ENCODE data around the gene TBC1D8B. TPM values are rescaled to one million over a fixed set of nuclear protein-coding genes. Genes with fewer than 3 reads are reported as not detected.
A peak's percentile ranks its signal among the peaks of the same experiment; 100 is the strongest.
"Not testable (repeated sequence)": the region's sequence is repeated elsewhere in the genome, so short reads cannot be mapped to it uniquely, and the experiment has no call there.

TBC1D8B gene
- polyA plus RNA-seq (2014; cell fraction: cytosol; rRNA removed), result not detected in 2 replicates
- not detected in 2 replicates for polyA plus RNA-seq (2014; cell fraction: nucleus; rRNA removed)

DNA sequence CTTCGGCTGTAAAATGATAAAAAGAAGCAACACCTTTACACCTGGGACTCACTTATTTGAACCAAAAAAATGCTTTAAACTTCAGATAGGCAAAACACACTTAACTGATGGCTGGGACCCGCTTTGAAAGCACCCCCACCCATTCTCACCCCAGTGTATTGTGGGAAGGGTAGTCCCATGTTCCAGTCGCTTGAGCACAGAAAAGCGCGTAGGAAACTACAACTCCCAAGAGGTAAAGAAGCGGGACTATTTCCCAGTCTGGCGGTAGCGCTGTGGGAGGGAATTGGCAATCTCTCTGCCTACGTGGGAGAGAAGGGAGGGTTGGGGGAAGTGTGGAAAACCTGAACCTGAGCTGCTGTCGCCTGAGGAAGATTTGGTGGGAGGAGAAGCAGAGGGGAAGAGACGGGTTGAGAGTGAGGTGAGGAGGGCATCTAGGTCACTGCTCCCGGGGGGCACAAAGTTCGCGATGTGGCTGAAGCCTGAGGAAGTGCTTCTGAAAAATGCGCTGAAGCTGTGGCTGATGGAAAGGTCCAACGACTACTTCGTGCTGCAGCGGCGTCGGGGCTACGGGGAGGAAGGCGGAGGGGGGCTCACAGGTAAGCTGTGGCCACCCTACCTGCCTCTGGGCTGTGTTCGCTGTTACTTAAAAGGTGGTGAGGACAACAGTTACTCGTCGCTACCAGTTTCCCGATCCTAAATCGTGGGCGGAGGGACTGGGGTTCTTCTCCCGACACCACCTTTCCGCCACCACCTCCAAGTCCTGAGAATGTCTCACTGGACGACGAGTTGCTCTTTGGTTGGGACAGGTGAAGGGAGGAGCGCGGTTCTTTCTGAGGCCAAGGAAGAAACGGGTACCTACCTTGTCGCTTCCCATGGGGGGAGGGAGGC, at the start of gene TBC1D8B:
TBC1D8B (plus strand) TSS at position 286 of the 888 bp plus-strand sequence; CDS start at position 467, 181 bp downstream.
- DNase-seq (ENCODE audit: low spot score), result peak; percentile 21

GRCh38 chrX:106769288-106769687, 33.2 kb upstream of the TBC1D8B start:
- not testable (repeated sequence) for DNase-seq (ENCODE audit: low spot score)

DNA sequence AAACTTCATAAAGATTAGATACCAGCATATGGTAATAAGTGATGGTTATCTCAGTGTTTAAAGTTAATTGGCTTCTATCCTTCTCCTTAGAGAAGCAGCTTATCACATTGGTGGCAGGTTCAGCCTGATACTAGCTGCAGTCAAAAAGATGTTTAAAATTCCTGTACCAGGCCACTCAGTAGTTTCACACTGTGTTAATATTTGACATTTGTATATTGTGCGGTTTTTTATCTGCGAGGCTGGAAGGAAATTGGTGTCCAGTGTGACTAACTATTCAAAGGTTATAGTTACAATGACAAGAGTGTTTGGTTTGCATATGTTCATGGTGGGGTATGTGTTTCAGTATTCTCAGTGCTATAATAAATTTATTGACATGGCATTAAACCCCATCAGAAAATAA, 27.5 kb upstream of the TBC1D8B start:
- DNase-seq (ENCODE audit: low spot score), result no peak

DNA sequence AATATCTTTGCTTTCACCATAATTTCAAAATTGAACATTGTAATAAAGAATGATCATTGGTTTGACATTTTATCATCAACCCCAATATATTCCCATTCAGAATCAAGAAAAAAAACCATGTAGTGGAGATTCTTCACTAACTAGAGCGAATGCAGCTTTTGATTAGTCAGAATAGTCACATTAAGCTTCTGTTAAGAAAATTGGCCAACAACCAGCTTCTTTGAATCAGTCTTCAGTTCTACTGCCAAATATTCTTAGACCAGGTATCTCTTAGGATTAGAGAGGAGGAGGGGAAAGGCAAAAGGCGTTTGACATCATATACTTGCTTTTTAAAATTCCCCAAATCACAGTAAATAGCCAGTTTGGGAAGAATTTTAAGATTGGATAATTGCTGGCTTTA, 22.2 kb upstream of the TBC1D8B start:
- no peak for DNase-seq (ENCODE audit: low spot score)

DNA sequence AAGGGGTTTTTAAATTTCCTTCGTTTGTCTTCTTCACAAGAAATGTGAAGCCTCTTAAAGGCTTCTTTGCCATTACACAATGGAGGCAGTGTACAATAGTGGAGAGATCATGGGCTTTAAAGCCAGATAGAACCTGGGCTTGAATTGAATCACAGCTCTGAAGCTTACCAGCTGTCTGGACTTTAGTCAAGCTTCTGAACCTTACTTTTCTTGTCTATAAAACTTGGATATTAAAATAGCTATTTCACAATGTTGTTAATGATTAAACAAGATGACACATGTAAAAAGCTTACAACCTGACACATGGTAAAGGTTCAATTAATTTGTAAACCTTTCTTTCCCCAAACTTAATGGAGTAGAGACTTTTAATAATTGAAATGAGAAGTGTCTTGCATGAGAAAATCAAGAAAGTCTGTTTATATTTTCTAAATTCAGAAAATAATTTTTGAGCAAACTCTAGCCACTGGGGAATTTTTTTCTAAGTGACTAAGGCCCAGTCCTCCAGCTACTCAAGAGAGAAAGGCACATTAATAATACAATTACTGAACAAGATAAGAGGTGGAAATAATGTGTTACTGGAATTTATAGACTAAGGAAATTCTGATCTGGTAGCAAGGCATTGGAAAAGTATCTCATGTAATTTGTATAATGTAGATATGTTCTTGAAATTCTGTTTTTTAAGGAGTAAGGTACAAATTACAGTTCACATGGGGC, 21.7 kb upstream of the TBC1D8B start:
- no peak for DNase-seq (ENCODE audit: low spot score)

GRCh38 chrX:106783716-106784115, 18.8 kb upstream of the TBC1D8B start:
- no peak for DNase-seq (ENCODE audit: low spot score)

- DNase-seq (ENCODE audit: low spot score), result no peak
Observed at GRCh38 chrX:106791495-106791894, 11.0 kb upstream of the TBC1D8B start.

GRCh38 chrX:106802063-106802387, 448 bp upstream of the TBC1D8B start:
- DNase-seq (ENCODE audit: low spot score), result no peak

DNA sequence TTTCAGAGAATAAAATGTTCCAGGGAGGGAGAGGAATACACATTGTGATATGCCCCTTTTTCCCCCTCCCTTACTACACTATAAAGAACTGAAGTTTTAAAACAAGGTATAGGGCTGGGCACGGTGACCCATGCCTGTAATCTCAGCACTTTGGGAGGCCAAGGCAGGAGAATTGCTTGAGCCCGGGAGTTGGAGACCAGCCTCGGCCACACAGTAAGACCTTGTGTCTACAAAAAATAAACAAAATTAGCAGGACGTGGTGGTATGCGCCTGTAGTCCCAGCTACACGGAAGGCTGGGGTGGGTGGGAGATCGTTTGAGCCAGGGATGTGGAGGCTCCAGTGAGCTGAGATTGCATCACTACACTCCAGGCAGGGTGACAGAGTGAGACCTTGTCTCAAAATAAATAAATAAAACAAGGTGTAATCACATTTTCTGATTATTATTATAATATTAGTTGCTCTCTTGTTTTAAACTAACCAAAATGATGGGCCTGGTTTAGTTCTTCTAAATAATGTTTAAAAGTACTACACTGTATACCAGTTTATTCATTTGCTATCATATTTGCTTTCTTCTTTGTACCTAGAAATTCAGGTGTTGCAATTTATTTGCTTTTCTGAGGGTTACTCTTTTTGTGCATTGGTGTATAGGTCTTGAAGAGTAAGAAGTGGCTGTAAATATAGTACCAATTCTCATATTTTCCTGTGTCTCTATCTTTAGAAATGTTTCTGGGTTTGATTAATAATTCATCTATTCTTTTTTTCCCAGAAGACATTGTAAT, 8.8 kb downstream of the TBC1D8B start:
- DNase-seq (ENCODE audit: low spot score), result no peak

- not testable (repeated sequence) for DNase-seq (ENCODE audit: low spot score)
Observed at GRCh38 chrX:106812930-106813329, 10.5 kb downstream of the TBC1D8B start.

DNA sequence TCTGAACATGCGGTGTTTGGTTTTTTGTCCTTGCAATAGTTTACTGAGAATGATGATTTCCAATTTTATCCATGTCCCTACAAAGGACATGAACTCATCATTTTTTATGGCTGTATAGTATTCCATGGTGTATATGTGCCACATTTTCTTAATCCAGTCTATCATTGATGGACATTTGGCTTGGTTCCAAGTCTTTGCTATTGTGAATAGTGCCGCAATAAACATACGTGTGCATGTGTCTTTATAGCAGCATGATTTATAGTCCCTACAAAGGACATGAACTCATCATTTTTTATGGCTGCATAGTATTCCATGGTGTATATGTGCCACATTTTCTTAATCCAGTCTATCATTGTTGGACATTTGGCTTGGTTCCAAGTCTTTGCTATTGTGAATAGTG, 11.6 kb downstream of the TBC1D8B start:
- DNase-seq (ENCODE audit: low spot score), result not testable (repeated sequence)

- DNase-seq (ENCODE audit: low spot score), result peak; percentile 1
Observed at GRCh38 chrX:106862972-106863688, 60.7 kb downstream of the TBC1D8B start.

DNA sequence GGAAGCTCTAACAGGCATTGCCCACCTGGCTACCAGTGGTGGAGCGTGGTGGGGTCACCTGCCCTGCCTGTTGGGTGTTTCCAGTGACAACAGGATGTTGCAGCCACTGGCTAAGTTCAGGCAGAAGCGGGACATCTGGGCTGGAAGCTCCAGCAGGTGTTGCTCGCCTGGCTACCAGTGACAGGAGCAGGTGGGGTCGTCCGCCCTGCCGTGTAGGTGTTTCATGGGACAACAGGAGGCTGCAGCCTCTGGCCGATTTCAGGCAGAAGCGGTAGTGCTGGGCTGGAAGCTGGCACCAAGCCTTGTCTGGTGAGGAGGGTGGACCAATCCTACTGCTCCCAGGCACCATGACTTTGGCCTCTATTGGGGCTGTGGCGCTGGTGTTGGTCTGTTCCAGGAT, 61.2 kb downstream of the TBC1D8B start:
- no peak for DNase-seq (ENCODE audit: low spot score)

DNA sequence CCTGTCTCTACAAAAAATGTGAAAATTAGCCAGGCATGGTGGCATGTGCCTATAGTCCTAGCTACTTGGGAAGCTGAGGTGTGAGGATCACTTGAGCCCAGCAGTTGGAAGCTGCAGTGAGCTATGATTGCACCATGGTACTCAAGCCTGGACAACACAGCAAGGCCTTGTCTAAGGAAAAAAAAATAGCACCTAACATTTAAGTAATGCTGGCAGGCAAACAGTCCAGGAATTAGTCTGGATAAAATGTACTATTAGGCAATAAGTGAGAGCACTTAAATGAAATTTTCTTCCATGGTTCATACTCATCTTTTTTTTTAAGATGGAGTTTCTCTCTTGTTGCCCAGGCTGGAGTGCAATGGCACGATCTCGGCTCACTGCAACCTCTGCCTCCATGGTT, 70.3 kb downstream of the TBC1D8B start:
- DNase-seq (ENCODE audit: low spot score), result not testable (repeated sequence)

DNA sequence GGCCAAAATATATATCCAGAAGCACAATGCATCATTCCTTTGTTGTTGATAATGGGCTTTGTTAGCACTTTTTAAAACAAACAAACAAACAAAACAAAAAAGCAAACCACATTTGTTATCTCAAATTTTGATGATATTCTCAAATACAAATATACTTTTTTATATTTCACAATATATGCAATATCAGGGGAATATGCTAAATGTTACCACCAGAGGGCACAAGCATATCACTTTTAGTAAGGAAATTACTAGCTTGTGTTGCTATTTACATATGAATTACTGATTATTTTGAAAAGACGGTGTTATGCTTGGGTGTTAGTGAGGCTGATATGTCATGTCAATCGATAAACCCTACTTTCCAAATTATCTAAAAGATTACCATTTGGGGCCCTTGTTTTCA, 71.6 kb downstream of the TBC1D8B start:
- DNase-seq (ENCODE audit: low spot score), result peak; percentile 5

DNA sequence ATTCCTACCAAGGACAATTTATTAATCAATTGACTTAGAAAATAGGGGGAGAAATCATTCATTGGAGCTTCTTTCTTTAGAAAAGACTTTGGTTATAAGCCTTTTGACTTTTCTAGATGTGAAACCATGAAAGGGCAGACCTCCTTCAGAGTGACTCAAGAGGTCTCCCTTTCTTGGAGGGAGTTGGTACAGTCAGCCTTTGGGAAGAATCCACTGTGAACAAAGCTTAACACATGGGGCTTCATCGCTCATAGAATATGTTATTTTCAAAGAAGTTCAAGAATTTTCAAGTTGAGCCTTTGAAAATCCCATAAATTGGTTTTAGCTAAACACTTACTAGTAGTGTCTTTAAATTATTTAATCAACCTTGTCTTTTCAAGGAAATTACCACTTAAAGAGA, 72.7 kb downstream of the TBC1D8B start:
- no peak for DNase-seq (ENCODE audit: low spot score)

GRCh38 chrX:106889468-106889867, 87.0 kb downstream of the TBC1D8B start:
- DNase-seq (ENCODE audit: low spot score), result no peak

DNA sequence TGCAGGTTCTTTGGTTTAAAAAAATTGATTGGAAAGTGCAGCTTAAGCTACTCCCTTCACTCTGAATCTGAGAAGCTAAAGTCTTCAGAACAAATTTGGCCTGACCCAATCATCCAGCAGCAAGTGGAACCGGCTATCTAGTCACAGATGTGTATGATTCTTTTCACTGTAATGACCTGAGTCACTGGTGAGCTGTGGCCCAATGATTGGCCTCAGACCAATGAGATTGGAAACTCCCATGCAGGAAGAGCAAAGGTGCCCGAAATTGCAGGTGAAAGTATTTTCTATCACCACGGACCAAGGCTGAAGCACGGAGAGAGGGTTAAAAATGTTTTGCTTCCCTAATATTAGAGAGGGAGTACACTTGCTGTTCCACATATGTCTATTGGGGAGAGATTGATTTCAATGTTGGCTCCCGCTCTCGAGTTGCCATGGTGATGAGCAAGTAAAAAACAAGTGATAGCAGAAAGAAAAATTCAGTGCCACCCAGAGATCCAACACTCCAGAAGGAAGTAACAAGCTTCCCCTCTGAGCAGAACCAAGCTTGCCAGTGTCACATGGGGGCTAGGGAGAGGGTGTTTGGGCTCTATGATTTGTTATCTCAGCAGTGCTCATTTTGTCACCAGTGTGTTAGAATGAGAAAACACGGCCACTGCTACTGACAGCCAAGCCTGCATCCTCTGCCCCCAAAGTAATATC, 89.4 kb downstream of the TBC1D8B start:
- DNase-seq (ENCODE audit: low spot score), result no peak

- DNase-seq (ENCODE audit: low spot score), result peak; percentile 56
Observed at GRCh38 chrX:106894392-106894909, 92.0 kb downstream of the TBC1D8B start.

DNA sequence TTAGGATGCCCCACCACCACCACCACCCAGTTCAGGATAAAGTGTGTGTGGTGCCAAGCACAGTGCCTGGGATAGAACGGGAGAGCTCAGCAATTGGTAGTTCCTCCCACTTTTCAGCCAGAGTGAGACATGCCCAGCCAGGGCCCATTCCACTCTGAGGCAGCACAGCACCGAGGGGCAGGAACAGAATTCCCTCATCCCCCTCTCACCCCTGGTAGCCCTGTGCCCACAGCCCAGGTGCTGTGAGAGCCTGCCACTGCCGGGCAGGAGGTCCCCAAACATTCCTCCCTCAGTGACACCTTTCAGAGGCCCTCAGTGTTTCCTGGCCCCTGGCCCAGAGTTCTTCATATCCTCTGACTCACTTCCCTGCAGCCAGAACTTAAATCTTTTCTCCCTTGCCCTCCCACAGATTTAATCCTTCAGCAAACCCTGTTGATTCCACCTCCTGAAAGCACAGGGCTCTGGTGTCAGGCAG, 92.5 kb downstream of the TBC1D8B start:
- DNase-seq (ENCODE audit: low spot score), result no peak
